GM19193 (cell line): ENCODE data around the gene CDK5RAP2.

Source experiments
- POLR2A ChIP-seq: IDR thresholded peaks from 4 replicates; pipeline ENCODE4 v1.6.1; 2011; ENCODE audit not compliant: insufficient read depth, insufficient read length; ENCODE audit errors: extremely low read depth

Gene CDK5RAP2

DNA sequence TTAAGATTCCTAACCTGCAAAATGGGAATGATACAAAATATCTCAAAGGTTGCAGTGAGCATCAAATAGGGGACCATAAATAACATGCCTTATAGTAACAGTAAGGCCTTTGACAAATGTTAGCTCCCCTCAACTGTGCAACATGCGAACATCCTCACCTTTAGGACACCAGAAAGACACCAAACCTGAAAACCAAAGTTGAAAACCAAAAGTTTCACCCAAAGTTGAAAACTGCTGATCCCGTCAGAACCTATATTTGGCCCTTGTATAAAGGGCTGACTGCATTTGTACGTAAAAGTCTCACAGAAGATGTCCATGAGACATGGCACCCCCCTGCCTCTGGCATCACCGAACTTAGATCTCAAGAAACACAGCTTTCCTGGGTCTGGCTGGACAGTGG is 12.1 kb downstream of the CDK5RAP2 start:
- TF ChIP-seq POLR2A, result no peak

DNA sequence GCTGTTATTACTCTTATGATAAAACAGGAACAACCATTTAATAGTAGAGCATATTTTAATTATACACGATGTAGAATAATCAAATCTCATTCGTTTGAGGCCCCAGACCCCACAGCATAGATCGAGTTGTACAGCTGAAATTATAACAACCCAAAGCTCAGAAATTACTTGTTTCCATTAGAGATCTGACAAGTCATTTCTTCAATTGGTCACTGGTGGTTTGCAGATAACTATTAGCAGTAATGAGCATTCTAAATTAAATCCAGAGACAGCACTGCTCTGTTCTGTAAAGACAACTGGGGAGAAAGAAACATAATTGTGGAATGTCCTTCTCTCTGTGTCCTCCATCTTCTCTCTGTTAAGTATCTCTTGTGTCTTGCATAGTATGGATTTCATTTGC is 12.9 kb downstream of the CDK5RAP2 start:
- TF ChIP-seq POLR2A, result no peak

DNA sequence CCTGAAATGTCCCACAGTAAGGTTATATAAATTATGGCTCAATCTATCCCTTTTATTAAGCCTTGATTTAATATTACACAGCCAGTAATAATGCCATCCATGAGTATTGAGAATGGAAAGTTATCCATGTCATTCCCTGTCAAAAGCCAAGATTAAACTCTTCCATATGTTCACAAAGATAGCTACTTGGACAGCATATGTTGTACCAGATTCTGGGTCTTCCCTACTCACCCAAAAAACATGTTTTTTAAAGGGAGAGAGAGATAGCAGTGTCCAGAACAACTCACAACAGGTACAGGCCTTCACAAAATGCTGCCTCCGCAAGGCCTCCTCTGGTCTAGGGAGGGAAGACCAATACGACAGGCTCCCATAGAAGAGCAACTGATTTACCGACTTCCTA is 15.4 kb downstream of the CDK5RAP2 start:
- no peak for TF ChIP-seq POLR2A

DNA sequence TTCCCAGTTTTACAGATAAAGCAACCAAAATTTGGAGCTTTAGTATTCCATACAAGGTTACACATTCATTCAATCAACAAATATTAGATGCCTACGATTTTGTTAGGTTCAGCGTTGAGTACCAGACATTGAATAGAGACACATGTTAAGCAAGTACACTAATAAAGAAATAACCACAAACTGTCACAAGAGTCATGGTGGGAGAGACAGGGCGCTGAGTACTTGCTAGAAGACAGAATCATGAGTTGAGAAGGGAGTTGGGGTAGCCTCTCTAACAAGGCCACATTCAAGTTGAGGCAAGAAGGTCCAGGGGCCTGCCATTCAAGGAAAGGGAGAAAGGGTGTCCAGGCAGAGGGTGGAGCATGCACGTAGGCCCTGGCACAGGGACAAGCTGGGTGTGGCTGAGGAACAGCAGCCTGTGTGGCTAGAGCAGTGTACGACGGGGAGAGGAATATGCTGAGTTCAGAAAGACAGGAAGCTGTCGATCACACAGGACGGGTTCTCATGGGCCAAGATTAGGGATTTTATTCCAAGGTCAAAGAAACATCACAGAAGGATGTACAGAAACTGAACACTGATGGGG is 17.0 kb downstream of the CDK5RAP2 start:
- TF ChIP-seq POLR2A, result no peak

DNA sequence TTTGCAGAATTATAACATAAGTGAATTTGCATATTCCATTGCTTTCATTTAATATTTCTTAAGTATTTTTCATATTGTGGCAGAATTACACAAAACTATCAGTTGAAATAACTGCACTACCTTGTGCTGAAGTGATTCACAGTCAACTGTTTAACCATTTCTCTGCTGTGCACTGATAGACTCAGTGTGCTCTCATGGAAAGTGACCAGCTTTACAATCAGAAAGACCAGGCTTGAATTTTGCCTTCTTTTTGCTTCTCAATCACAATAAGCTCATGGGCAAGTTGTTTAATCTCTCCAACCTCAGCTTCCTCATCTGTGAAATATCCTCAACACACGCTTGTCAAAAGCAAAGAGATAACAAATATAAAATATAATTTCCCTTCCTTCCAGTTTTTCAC is 18.3 kb downstream of the CDK5RAP2 start:
- no peak for TF ChIP-seq POLR2A

DNA sequence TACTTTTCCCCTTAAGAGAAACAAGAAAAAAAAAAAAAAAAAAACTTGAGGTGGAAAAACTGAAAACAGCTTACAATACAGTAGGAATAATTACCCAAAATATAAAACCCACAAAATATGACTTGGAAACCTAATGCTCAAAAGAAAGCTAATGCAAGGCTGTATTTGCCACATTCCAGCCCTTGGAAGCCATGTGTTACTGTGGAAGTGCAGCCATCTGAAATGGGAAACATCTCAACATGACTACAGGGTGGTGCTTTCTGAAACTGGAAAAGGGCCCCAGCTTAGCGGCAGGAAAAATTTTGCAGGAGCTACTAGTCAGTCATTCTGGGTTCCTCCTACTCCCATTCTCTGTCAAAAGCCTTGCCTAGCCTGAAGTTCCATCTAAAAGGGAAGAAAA is 20.4 kb downstream of the CDK5RAP2 start:
- TF ChIP-seq POLR2A, result no peak

DNA sequence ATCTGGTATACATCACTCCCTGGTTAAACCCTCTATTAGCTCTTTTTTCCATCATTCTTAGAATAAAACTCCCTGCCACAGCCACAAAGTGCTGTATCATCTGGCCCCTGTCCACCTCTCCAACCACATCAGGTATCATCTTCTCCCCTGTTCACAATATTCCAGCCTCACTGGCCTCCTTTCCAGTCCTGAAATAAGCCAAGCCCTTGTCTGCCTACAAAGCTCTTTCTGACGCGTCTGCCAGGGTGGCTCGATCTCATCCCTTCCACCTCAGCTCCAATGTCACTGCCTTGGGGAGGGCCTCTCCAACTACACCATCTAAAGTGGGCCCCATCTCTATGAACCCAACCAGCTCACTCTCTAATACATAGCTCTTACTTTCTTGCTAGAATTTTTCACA is 21.5 kb downstream of the CDK5RAP2 start:
- no peak for TF ChIP-seq POLR2A

DNA sequence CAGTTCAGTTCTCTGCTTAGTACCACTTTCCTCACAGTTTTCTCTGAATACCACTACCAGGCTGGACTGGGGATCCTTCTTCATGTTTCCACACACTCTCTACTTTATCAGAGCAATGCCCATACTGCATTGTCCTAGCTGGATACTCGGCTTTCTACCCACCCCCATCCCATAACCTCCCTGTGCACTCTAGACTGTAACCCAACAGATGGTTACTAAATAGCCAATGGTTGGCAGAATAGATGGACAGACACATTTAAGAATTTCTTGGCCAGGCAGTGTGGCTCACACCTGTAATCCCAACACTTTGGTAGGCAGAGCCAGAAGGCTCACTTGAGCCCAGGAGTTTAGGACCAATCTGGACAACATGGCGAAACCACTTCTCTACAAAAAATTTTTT is 22.8 kb downstream of the CDK5RAP2 start:
- no peak for TF ChIP-seq POLR2A

DNA sequence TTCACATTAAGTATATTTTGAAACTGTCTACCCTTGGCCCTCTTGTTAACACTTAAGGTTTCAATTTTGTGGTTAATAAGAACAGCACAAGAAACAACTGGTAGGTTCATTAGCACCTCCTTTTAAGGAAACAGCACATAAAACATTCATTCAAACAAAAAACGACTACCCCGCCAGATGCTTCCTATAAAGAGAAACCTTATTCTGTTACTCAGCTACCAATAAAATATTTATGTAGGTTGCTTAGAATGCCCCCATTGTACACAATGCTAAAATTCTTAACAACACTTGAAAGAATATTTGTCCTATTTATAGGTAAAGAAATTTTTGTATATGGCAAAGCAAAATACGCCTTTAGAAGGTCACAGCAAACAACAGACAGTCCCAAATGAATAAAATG is 23.2 kb downstream of the CDK5RAP2 start:
- TF ChIP-seq POLR2A, result no peak

DNA sequence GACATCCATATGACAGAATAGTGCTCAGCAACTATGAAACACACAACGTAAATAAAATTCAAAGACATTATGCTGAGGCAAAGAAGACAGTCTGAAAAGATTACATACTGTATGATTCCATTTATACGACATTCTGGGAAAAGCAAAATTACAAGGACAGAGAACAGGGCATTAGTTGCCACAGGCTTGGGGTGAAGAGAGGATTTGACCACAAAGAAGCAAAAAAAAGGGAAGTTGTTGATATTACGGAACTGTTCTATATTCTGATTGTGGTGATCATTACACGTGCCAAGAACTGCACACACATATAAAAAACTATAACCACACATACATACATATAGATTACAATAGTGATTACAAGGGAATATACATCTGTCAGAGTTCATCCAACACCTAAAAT is 24.1 kb downstream of the CDK5RAP2 start:
- no peak for TF ChIP-seq POLR2A

DNA sequence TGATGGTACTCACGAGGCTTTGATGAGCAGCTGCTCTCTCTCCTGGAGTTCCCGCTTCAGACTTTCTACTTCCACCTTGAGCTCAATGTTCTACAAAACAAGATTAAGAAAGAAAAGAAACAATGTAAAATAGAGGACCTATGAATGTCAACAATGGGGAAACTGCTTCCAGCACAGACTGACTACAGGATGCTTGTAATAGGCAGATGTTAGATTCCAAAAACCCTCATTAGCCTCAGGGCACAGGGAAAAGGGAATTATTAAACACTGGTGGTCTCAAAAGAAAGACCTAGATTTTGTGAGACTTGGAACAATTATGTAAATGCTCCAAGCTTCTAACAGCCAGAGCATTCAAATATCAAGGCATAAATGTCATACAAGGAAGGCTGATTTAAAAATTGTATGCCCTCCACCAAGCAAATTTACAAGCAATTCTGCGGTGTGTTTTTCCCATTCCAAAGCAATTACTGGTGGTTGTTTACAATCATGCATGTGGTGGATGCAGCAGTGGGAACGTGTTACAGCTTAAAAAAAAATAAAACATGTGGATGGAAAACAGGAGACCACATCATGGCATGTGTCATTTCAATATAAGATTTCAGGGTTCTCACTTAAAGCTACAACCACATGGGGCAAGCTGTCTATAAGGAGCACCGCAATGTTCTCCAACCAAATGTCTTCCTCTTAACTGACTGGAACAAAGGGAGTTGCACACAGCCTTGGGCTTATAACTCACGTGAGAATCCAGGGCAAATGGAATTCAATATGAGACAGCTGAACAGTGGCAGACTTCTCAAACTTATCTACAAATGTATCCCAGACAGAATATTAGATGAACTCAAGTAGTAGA is 34.0 kb downstream of the CDK5RAP2 start:
- TF ChIP-seq POLR2A, result no peak

DNA sequence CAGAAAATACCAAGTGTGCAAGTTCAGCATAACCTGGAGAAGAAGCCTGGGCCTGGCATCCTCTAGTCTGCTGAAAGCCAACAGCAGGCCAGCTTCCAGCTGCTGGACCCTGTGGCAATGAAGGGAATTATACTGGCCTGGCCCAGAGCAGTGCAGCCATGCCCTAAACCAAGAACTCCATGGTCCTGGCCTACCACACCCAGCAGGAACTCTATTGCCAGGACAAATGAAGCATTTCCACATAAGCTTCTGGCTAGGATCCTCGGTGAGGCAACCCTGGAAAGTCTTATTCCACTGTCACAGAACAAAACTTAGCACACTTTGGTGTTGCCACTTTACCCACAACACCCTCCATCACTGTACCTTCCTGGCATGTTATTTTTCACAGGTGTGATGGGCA is 35.5 kb downstream of the CDK5RAP2 start:
- no peak for TF ChIP-seq POLR2A

DNA sequence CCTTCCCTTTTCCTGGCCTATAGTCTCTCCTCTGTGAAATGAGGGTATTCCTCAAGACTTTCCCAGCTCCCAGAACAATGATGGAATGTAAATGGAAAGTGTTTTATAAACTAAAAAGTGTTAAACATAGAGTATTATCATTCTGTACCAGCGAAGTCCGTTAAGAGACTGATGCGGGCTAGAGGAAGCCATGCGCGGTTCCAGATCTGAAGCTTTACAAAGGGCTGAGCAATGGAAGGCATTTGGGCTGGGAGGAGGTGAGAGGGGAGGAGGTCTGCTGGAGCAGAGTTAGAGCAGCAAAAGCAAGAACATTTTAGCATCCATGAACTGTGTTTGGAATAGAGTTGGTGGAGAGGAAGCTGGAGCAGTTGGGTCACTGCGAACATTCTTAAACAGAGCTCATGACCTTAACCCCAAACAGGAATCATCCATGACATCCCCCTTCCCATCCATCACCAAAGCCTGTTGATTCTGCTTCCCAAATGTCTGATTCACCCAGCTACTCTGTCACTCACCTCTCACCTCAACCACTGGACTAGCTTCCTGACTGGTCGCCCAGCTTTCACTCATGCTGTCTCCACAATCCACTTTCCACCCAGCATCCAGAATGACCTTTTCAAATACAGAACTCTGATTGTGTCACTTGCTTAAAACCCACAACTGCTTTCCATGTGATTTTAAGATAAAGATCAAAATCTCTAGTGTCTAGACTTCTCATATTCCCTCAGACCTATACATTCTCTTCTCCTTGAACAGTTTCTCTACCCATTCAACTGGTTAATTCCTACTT is 37.1 kb downstream of the CDK5RAP2 start:
- TF ChIP-seq POLR2A, result no peak

DNA sequence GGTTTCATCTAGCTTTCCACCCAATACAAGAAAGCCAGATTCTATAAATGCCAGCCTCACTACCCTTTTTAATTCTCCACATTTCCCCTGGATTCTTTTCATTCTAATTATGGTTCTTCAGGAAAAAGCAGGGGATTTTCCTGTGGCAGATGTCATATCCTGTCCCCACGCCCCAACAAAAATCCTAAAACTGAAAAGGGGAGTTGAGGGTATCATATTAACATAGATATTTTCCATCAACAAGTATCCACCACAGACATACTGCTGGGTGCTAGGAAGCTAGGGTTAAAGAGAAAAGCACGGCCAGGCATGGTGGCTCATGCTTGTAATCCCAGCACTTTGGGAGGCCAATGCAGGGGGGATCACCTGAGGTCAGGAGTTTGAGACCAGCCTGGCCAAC is 38.0 kb downstream of the CDK5RAP2 start:
- TF ChIP-seq POLR2A, result no peak

DNA sequence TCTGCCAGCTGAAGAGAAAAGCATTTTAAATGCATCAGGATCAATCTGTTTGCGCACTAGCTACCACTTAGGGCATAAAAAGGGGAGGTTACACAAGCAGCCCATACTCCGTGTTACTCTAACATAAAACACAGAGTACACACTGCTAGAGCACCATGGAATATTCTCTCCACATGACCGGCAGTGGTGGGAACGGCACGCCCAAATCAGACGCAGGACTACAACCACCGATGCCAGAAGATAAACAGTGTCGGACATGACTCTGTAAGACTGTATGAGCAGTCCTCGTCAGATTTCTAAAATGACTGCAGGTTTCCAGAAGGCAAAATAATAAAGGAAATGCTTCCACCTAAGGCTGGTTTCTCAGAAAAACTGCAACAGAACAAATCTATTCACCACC is 40.0 kb downstream of the CDK5RAP2 start:
- no peak for TF ChIP-seq POLR2A

DNA sequence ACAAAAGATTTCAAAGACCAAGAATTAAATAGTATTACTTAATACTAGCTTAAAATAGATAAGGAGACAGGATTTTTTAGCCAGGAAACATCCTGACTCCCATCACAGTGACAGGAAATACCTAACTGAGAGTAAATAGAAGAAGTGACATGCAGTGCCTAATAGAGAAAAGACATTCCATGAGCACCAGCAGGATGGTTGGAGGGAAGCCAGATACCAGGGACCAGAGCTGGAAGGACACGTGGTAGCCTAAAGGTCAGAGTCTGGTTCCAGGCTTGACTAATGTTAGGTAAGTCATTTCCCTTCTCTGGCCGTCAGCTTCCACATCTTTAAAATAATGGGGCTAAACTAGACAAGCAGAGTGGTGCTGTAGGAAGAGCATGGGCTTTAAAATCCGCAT is 41.6 kb downstream of the CDK5RAP2 start:
- TF ChIP-seq POLR2A, result no peak
